HG02885 (cell line): ENCODE measurements around the gene CADM1.

Experiments used
- ATAC-seq: cut with Tn5 transposase; IDR thresholded peaks from one replicate; pipeline ENCODE4 v1.9.1; 2021; ENCODE audit warnings: mild to moderate bottlenecking; ENCODE audit not compliant: unreplicated experiment, poor library complexity

CADM1 gene

DNA sequence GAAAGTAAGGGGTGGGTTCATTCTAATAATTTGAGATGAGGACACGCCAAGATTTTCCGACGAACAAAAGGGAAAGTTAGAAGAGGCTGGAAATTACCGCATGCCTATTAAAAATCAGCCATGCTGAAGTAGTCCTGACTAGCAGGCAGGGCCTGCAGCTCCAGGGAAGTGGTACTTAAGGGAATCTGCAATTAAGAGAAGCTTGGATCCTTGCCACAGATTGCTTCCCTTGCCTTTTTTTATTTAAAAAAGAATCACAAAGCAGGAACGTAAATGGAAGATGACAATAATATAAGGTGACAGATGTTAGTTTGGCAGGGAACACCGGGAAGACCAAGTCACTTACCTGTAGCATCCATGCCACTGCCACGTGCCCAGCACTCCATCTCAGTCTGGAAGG lies 359.3 kb downstream of the CADM1 start:
- ATAC-seq, result no peak

DNA sequence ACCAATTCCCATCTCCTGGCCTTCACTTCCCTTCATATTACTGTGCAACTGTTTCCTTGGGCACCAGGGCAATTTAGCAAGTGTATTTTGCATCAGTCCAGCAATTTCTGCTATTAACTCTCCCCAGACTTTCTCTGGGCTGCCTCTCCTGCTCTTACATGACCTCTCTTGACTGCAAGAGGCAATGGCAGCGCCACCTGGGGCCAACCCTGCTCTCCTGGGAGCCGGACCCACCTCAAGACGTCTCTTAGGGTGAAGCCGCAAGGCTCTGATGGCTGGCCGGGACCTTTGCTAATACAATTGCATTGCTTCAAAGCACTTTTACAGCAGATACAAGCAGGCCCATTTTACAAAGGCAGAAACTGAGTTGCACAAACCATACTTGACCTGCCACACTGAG lies 360.2 kb downstream of the CADM1 start:
- ATAC-seq, result no peak

DNA sequence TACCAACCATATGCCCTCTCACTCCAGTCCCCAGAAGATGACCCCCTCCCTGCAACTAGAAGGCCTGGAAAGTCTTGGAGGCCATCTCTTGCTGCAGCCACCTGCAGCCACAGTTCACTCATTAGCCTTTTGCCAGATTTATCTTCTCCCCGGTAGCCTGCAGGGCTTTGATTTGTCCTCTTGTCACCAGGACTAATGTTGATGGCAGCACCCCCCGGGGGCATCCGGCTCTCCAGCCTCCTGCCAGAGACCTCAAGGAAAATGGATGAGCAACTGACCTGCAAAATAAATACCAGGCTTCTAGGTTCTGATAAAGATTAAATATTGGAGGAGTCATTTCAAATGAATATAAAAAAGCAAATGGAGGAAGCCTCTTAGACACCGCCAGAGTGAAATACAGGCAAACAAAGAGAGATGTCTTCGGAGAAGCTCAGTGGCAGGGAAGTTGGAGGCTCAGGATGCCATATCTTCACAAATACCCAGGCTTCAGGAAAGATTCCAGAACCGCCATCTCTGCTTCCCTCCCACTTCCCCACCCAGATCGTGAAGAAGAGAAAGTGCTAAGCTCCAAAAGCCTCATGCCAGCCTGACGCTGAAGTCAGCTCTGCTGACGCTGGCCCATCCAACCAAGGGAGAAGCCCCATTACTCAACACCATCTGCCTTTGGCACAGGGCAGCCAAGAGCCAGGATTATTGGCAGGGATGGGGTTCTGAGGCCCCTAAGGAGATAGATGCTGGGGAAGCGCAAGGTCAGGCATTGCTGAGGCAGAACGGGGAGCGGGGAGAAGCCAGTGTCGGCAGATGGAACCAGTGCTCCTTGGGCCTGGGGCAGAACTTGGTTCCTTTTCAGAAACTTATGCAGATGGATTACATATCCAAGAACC lies 362.7 kb downstream of the CADM1 start:
- ATAC-seq, result no peak

DNA sequence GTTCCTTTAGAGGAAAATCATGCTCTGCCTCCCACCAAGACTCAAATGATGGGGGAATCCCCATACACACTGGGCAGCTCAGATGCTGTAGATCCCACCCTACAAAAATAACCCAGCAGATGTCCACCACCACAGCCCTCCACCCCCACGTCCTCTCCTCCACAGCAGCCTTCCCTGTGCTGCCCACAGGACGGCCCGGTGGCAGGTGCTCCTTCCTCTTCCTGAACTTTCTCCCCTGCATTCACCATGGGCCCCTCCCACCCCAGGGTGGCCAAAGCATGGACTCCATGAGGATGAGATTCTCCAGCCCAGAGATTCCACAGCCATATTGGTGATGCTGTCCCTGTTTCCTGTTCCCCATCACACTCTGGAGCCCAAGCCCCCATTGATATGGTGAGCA lies 368.3 kb downstream of the CADM1 start:
- ATAC-seq, result no peak

DNA sequence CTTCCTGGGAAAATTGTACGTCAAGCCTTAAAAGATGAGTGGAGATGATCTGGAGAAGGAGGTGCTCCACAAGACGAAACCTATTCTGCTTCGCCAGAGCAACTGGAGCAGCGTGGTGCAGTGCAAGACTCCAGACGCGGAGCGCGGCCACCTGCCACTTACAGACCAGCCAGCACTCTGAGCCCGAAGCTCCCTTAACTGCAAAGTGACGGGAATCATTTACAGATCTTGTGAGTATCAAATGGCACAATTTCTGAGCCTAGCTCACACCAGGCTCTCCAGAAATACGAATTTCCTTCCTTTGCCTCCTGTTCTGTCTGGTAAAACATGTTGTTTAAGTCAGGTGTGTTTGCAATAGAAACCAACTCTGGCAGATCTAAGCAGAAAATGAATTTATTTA lies 369.3 kb downstream of the CADM1 start:
- ATAC-seq, result no peak

DNA sequence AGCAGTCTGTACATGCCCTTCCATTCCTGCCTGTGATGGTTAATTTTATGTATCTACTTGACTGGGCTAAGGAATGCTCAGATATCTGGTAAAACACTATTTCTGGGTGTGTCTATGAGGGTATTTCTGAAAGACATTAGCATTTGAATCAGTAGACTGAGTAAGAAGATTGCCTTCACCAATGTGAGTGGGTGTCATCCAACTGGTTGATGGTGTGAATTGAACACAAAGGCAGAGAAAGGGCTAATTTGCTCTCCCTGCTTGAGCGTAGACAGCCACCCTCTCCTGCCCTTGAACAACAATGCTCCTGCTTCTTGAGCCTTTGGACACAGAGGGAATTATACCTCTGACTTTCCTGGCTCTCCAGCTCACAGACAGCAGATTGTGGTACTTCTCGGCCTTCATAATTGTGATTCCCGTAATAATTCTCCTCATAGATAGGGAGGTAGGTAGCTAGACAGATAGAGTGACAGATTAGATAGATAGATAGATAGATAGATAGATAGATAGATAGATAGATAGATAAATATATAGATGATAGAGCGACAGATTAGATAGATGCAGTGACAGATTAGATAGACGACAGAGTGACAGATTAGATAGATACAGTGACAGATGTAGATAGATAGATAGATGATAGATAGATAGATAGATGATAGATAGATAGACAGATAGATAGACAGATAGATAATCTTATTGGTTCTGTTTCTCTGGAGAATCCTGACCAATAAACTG lies 370.6 kb downstream of the CADM1 start:
- ATAC-seq, result no peak

DNA sequence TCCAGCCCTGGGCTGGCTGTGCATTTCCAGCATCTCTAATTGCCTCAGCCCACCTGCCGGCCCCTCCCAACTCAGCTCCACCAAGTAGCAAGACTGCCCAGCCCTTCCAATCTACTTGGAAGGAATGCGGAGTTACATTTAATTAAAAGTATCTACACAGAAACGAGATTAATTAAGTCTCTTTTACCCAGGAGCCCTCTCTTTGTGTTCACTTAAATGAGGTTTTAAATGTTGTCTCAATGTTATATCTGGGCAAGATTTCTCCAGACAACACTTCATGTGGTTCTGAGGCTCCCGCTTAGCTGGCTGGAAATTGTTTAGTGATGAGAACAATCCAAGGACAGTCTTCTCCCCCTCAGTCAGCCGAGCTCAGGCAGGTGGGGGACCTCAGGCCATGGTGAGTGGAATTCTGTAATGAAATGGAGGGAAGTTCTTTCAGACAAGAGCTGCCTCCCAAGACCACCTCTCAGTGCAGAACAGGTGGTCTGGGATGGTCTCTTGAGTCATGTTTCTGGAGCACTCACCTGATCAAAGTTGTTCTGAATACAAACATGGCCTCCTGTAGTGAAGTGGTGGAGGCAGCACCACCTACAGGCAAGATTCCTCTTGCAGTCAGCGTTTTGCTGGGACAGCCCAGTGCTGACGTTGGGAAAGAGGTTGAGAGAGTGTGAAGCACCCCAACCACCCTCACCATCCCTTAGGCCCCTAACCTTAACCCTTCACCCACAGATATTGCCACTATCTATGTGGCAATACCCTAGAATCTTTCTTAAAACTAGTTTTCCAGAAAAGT lies 371.6 kb downstream of the CADM1 start:
- ATAC-seq, result no peak

DNA sequence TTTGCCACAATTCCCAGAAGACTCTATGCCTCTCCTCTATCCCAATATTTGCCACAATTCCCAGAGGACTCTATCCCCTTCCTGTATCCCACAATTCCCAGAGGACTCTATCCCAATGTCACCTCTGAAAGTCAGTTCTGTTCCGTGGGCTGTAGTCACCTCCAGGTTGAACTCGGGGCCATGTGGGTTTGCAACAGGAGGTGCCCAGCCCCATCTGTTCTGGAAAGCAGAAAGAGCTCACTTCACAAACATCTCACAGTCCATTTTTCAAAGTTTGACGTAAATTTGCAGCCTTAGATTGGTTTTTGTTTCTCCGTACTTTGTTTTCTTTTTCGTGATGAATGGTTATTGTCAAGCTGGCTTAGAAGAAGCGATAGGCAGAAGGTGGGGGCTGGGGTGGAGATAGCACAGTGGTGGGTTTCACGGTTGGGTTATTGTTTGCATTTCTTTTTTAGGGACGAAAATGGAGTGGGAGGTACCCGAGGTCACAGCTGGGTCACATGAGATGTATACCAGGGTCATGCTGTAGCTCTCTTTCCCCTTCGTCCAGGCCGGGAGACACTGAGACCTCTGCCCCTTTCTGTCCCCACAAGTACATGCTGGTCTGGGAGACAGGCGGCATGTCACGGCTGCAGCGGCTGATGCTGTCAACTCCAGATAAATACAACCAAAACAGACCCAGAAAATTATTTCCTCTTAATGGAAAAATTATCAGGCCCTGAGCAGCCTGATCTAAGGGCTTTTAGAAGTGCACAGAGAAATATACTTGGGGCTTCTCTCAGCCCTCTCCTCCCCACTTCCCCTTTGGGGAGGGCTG lies 374.5 kb downstream of the CADM1 start:
- peak; percentile 29 for ATAC-seq

DNA sequence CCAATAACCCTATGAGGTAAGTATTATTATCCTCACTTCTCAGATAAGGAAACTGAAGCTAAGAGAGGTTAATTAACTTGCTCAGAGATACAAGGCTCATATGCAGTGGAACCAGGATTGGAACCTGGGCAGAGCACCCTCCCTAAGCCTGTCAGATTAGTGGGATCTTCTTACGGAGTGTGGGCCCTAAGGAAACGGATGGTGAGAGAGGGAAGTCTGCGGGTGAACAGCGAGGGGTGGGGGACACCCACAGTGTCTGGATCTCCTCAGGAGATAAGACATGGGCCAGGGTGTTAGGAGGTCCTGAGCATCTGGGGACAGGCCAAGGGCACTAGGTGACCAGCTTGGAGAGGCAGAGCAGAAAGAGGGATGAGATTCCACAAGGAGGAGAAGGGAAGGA lies 376.0 kb downstream of the CADM1 start:
- ATAC-seq, result no peak

DNA sequence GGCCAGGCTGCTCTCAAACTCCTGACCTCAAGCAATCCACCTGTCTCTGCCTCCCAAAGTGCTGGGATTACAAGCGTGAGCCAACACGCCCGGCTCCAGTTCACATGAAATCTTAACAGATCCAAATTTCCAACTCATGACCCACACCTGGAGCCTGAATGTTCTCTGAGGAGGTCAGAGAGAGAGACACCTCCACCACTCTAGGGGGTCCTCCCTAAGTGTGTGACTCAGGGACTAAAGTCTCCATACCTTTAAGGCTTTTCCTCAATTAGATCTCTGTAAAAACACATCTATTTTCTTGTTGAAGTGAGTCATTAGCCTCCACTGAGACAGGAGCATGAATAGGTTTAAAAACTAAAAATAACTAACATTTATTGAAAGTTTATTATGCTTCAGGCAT lies 376.4 kb downstream of the CADM1 start:
- ATAC-seq, result no peak

DNA sequence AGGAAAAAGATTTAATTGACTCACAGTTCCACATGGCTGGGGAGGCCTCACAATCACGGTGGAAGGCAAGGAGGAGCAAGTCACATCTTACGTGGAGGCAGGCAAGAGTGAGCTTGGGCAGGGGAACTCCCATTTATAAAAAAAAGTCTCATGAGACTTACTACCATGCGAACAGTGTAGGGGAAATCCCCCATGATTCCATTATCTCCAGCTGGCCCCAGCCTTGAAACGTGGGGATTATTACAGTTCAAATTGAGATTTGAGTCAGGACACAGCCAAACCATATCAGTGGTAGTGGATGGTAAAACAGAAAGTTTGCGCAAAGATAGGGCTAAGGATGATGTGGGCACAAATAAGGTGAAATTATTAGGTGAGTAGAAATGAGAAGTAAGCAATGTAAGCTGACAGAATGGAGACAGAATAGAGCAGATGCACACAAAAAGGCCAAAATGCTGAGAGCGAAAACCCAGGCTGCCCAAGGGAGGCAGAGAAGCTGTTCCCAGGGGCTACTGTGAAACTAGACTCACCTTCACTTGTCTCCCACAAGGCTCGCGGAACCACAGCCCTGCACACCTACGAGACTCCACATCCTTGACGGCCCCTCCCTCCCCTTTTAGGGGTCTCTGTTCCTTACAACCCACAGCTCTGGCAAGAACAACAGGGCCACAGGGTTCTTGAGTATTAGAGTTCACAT lies 377.6 kb downstream of the CADM1 start:
- peak; percentile 77 for ATAC-seq

DNA sequence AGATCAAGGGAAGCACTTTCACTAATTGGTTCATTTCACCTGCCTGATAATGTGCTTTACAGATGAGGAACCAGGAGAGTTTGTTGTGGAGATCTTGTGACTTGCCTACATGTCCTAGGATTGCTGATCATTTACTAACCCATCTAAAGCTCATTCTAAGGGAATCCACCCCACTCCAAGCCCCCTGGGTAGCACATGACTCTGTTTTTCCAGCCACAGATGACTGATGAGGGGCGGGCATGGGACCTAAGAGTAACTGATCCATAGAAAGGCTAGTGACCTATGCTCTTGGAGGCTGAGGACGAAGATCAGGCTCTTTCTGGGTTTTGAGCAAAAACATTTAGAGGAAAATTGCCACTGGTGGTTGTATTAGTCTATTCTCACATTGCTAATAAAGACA lies 378.1 kb downstream of the CADM1 start:
- peak; percentile 4 for ATAC-seq

DNA sequence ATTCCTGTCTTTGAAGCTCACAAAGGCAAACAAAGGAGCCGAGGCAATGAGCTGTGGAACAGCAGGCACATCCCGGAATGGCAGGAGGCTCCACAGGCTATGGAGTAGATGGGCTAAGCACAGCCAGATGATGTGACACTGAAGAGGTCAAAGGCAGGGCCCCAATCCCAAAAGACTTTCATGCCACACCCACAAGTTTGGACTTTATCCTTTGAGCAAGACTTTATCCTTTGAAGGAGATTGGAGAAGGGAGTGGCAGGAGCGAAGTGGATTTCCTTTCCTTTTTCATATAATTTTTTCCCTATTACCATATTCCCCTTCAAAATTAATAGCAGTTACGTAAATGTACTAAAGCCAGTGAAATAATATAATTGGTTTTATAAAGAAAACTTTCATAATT lies 379.4 kb downstream of the CADM1 start:
- ATAC-seq, result no peak

DNA sequence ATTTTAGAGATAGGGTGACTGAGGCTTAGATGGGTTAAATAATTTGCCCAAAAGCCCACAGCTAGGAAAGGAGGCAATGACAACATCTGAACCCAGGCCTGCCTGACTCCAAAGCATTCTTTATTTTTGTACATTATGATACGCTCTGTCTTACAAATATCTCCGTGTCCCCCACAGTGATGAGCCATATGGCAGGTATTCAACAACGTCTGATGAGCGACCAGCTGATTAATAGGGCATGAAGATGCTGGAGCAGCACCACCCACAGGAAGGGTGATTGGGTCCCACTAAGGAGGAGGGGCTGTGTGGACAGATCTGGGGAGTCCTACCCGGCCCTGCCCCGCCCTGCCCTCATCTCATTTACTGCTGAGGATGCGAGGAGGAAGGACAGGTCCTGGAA lies 380.6 kb downstream of the CADM1 start:
- no peak for ATAC-seq

DNA sequence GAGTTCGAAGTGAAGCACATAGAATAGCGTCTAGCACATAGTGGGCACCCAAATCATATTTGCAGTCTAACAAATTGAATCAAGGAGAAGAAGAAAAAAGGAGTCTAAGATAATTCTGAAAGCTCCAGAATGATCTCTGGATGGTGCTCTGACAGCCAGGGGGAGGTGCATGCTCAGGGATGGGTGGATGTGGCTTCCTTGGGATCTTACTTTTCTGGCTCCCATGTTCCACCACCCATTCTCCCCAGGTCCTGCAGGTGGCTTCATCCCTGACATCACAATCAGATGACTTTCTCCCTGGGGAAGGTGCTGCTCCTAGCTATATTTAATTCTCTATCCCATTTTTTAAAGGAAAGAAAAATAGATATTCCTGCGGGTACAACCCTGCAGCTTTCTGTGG lies 381.9 kb downstream of the CADM1 start:
- no peak for ATAC-seq
